RWPE2 (cell line): Measurements from ENCODE around the gene BBS1.
"Not testable (repeated sequence)": the region's sequence is repeated elsewhere in the genome, so short reads cannot be mapped to it uniquely, and the experiment has no call there.

Source experiments
- ATAC-seq: fragments of 200-7000 bp; cut with Tn5 transposase; 3 replicates; pipeline ENCODE4 v1.9.1; 2021; ENCODE audit warnings: low read depth
- DNase-seq: peaks from one replicate; pipeline ENCODE4 v3.0.0-alpha.2; 2020; ENCODE audit warnings: low spot score
- H3K27ac ChIP-seq: fragments of 450-650 bp; 2 replicates; pipeline ENCODE4 v1.5.1; 2017; ENCODE audit warnings: mild to moderate bottlenecking; ENCODE audit not compliant: poor library complexity, severe bottlenecking
- H3K27me3 ChIP-seq: fragments of 250-450 bp; sonication (Bioruptor Pico); 2 replicates; pipeline ENCODE4 v1.5.1; 2021; ENCODE audit warnings: mild to moderate bottlenecking, moderate library complexity; ENCODE audit not compliant: insufficient read depth, poor library complexity, severe bottlenecking
- H3K36me3 ChIP-seq: fragments of 250-450 bp; sonication (Bioruptor Pico); 2 replicates; pipeline ENCODE4 v1.5.1; 2020; ENCODE audit warnings: low read depth, mild to moderate bottlenecking, moderate library complexity
- H3K4me1 ChIP-seq: fragments of 250-450 bp; sonication (Bioruptor Pico); 2 replicates; pipeline ENCODE4 v1.5.1; 2021; ENCODE audit warnings: mild to moderate bottlenecking, moderate library complexity; ENCODE audit not compliant: insufficient read depth, poor library complexity, severe bottlenecking
- H3K4me3 ChIP-seq: fragments of 250-450 bp; sonication (Bioruptor Pico); 2 replicates; pipeline ENCODE4 v1.5.1; 2021; ENCODE audit warnings: mild to moderate bottlenecking, moderate library complexity; ENCODE audit not compliant: severe bottlenecking
- H3K9me3 ChIP-seq: fragments of 250-450 bp; sonication (Bioruptor Pico); 2 replicates; pipeline ENCODE4 v1.5.1; 2021; ENCODE audit warnings: mild to moderate bottlenecking, moderate library complexity; ENCODE audit not compliant: severe bottlenecking
- CTCF ChIP-seq: fragments of 450-650 bp; IDR thresholded peaks from one replicate; pipeline ENCODE4 v1.5.1; 2017; ENCODE audit warnings: mild to moderate bottlenecking, moderate library complexity; ENCODE audit not compliant: poor library complexity, severe bottlenecking

The BBS1 gene

GRCh38 chr11:66510271-66510989, at the start of gene BBS1:
Gene BBS1, plus strand, starts transcription at chr11:66510635. Its CDS starts 25 bp downstream, at chr11:66510660.
- Histone ChIP-seq H3K27ac (no peak within 1 kb of the TSS), H3K36me3 (peaks cover 10% of the 10 kb centered on the region), H3K27me3 (no peaks in the 10 kb centered on the region), H3K4me1 (no peaks in the 10 kb centered on the region), H3K9me3 (no peaks in the 10 kb centered on the region), H3K4me3 (peak within 1 kb of the TSS; percentile 77)
- ATAC-seq: peak; percentile 99
- no peak for TF ChIP-seq CTCF
- DNase-seq: no peak

- Histone ChIP-seq H3K4me3 (no peak overlapping the region), H3K27me3 (no peaks in the 10 kb centered on the region), H3K36me3 (no peaks in the 10 kb centered on the region), H3K4me1 (no peaks in the 10 kb centered on the region), H3K9me3 (no peaks in the 10 kb centered on the region), H3K27ac (no peak overlapping the region)
- no peak for DNase-seq
- no peak for TF ChIP-seq CTCF
- ATAC-seq: no peak
Observed at GRCh38 chr11:66462010-66462409, 48.4 kb upstream of the BBS1 start.

GRCh38 chr11:66462911-66463310, 47.5 kb upstream of the BBS1 start:
- DNase-seq (no peak), ATAC-seq (no peak)
- no peak for TF ChIP-seq CTCF
- Histone ChIP-seq H3K9me3 (no peaks in the 10 kb centered on the region), H3K27ac (no peak overlapping the region), H3K36me3 (no peaks in the 10 kb centered on the region), H3K4me1 (no peaks in the 10 kb centered on the region), H3K27me3 (no peaks in the 10 kb centered on the region), H3K4me3 (no peak overlapping the region)

- H3K27me3 ChIP-seq, H3K27ac ChIP-seq, ATAC-seq, H3K36me3 ChIP-seq, DNase-seq, H3K9me3 ChIP-seq, H3K4me1 ChIP-seq, H3K4me3 ChIP-seq: not testable (repeated sequence)
Observed at GRCh38 chr11:66464116-66464515, 46.3 kb upstream of the BBS1 start.

- TF ChIP-seq CTCF: no peak
- DNase-seq (no peak), ATAC-seq (no peak)
- H3K36me3 ChIP-seq: no peaks in the 10 kb centered on the region
- H3K27ac ChIP-seq: no peak overlapping the region
- H3K27me3 ChIP-seq: no peaks in the 10 kb centered on the region
- H3K4me3 ChIP-seq: no peak overlapping the region
- H3K4me1 ChIP-seq: no peaks in the 10 kb centered on the region
- H3K9me3 ChIP-seq: no peaks in the 10 kb centered on the region
Observed at GRCh38 chr11:66464916-66465315, 45.5 kb upstream of the BBS1 start.
